MM.1S (cell line): ENCODE data around the gene C1orf74.

Experiments used
- DNase-seq: peaks from one replicate; pipeline ENCODE4 v3.0.0-alpha.2; 2015
- H2AFZ ChIP-seq: fragments of 300-600 bp; sonication (generic); 2 replicates; pipeline ENCODE4 v1.6.0; 2016; ENCODE audit warnings: antibody characterized with exemption, low read length
- H3F3A ChIP-seq: fragments of 300-600 bp; sonication (generic); 2 replicates; pipeline ENCODE4 v1.6.1; 2016; ENCODE audit warnings: mild to moderate bottlenecking, antibody characterized with exemption, low read length, moderate library complexity, mixed read lengths; ENCODE audit not compliant: insufficient read depth
- H3K27ac ChIP-seq: fragments of 300-600 bp; sonication (generic); 2 replicates; pipeline ENCODE4 v1.5.1; 2016; ENCODE audit warnings: mild to moderate bottlenecking, low read length
- H3K27me3 ChIP-seq: fragments of 300-600 bp; sonication (generic); replicated peaks from 2 replicates; pipeline ENCODE4 v1.6.0; 2016; ENCODE audit warnings: low read length; ENCODE audit not compliant: insufficient read depth
- H3K36me3 ChIP-seq: fragments of 300-600 bp; sonication (generic); replicated peaks from 2 replicates; pipeline ENCODE4 v1.6.1; 2016; ENCODE audit warnings: mild to moderate bottlenecking, low read length, mixed read lengths; ENCODE audit not compliant: insufficient read depth
- H3K4me1 ChIP-seq: fragments of 300-600 bp; sonication (generic); 2 replicates; pipeline ENCODE4 v1.6.1; 2016; ENCODE audit warnings: low read length, mixed read lengths
- H3K4me2 ChIP-seq: fragments of 300-600 bp; sonication (generic); 2 replicates; pipeline ENCODE4 v1.6.0; 2016; ENCODE audit warnings: low read depth, low read length
- H3K4me3 ChIP-seq: fragments of 300-600 bp; sonication (generic); 2 replicates; pipeline ENCODE4 v1.5.1; 2016; ENCODE audit warnings: low read length, mixed read lengths
- H3K79me2 ChIP-seq: fragments of 300-600 bp; sonication (generic); 2 replicates; pipeline ENCODE4 v1.6.1; 2016; ENCODE audit warnings: mixed run types, low read length, mixed read lengths
- H3K9ac ChIP-seq: fragments of 300-600 bp; sonication (generic); 2 replicates; pipeline ENCODE4 v1.6.1; 2016; ENCODE audit warnings: low read length, mixed read lengths
- H3K9me2 ChIP-seq: fragments of 300-600 bp; sonication (generic); replicated peaks from 2 replicates; pipeline ENCODE4 v1.6.1; 2016; ENCODE audit warnings: mild to moderate bottlenecking, low read length, mixed read lengths; ENCODE audit not compliant: insufficient read depth
- H3K9me3 ChIP-seq: fragments of 300-600 bp; sonication (generic); replicated peaks from 2 replicates; pipeline ENCODE4 v1.6.1; 2016; ENCODE audit warnings: mild to moderate bottlenecking, low read length, mixed read lengths; ENCODE audit not compliant: insufficient read depth
- H4K20me1 ChIP-seq: fragments of 300-600 bp; sonication (generic); 2 replicates; pipeline ENCODE4 v1.6.1; 2016; ENCODE audit warnings: mild to moderate bottlenecking, low read length, moderate library complexity, mixed read lengths; ENCODE audit not compliant: insufficient read depth
- CTCF ChIP-seq: fragments of 300-600 bp; sonication (generic); IDR thresholded peaks from 2 replicates; pipeline ENCODE4 v1.5.1; 2016; ENCODE audit warnings: antibody characterized with exemption, low read length, mixed read lengths
- EZH2 ChIP-seq: fragments of 300-600 bp; sonication (generic); optimal IDR thresholded peaks from 2 replicates; pipeline ENCODE3; 2017; ENCODE audit warnings: low read depth, mild to moderate bottlenecking, antibody characterized with exemption, low read length, mixed read lengths
- EZH2phosphoT487 ChIP-seq: fragments of 300-600 bp; sonication (generic); IDR thresholded peaks from 2 replicates; pipeline ENCODE4 v1.6.1; 2018; ENCODE audit warnings: antibody characterized with exemption, low read length

C1orf74 gene

GRCh38 chr1:209742409-209743144, 41.8 kb downstream of the C1orf74 start:
- Histone ChIP-seq H3K9me3 (no peaks in the 10 kb centered on the region), H3K4me2 (no peak overlapping the region), H3K4me3 (no peak overlapping the region), H3K9ac (no peak overlapping the region), H2AFZ (no peak overlapping the region), H3K4me1 (peaks cover 18% of the 10 kb centered on the region), H3K27ac (no peak overlapping the region), H3K27me3 (no peaks in the 10 kb centered on the region), H4K20me1 (no peaks in the 10 kb centered on the region), H3K79me2 (no peaks in the 10 kb centered on the region), H3K9me2 (no peaks in the 10 kb centered on the region), H3F3A (no peaks in the 10 kb centered on the region), H3K36me3 (no peaks in the 10 kb centered on the region)
- no peak for DNase-seq
- TF ChIP-seq EZH2 (no peak), EZH2phosphoT487 (no peak), CTCF (no peak)

GRCh38 chr1:209741889-209742288, 42.5 kb downstream of the C1orf74 start:
- H2AFZ ChIP-seq = no peak overlapping the region
- no peaks in the 10 kb centered on the region for H3F3A ChIP-seq
- H3K4me2 ChIP-seq = no peak overlapping the region
- TF ChIP-seq EZH2phosphoT487 (no peak), EZH2 (no peak), CTCF (no peak)
- no peaks in the 10 kb centered on the region for H3K9me2 ChIP-seq
- no peaks in the 10 kb centered on the region for H3K9me3 ChIP-seq
- no peaks in the 10 kb centered on the region for H3K27me3 ChIP-seq
- no peaks in the 10 kb centered on the region for H3K36me3 ChIP-seq
- no peaks in the 10 kb centered on the region for H3K79me2 ChIP-seq
- no peak overlapping the region for H3K27ac ChIP-seq
- no peak overlapping the region for H3K4me3 ChIP-seq
- no peak for DNase-seq
- no peak overlapping the region for H3K9ac ChIP-seq
- no peaks in the 10 kb centered on the region for H4K20me1 ChIP-seq
- peaks cover 14% of the 10 kb centered on the region for H3K4me1 ChIP-seq

- H3K27ac ChIP-seq = no peak overlapping the region
- no peak overlapping the region for H3K4me3 ChIP-seq
Measured at GRCh38 chr1:209741193-209741592, 43.2 kb downstream of the C1orf74 start.

More at GRCh38 chr1:209741193-209741592, 43.2 kb downstream of the C1orf74 start:
- no peak overlapping the region for H3K4me2 ChIP-seq
- no peaks in the 10 kb centered on the region for H3K36me3 ChIP-seq
- H3K9me2 ChIP-seq = no peaks in the 10 kb centered on the region
- H4K20me1 ChIP-seq = no peaks in the 10 kb centered on the region
- no peak for TF ChIP-seq EZH2
- no peak for TF ChIP-seq CTCF
- no peak for TF ChIP-seq EZH2phosphoT487
- H3K9ac ChIP-seq = no peak overlapping the region
- H3K9me3 ChIP-seq = no peaks in the 10 kb centered on the region
- no peaks in the 10 kb centered on the region for H3K27me3 ChIP-seq
- peaks cover 14% of the 10 kb centered on the region for H3K4me1 ChIP-seq
- no peak overlapping the region for H2AFZ ChIP-seq
- no peaks in the 10 kb centered on the region for H3K79me2 ChIP-seq
- H3F3A ChIP-seq = no peaks in the 10 kb centered on the region
- DNase-seq = no peak
